GM12801 (cell line): ENCODE results near the gene PPP4R3C.

Source experiments
- CTCF ChIP-seq: IDR thresholded peaks from one replicate; pipeline ENCODE4 v1.5.1; 2011; ENCODE audit warnings: control low read depth; ENCODE audit not compliant: insufficient read length; ENCODE audit errors: extremely low read depth

The PPP4R3C gene

GRCh38 chrX:27444093-27444908 lies 18.8 kb downstream of the PPP4R3C start:
- TF ChIP-seq CTCF: no peak

- no peak for TF ChIP-seq CTCF
Observed at GRCh38 chrX:27439771-27440170, 23.4 kb downstream of the PPP4R3C start.

GRCh38 chrX:27438937-27439336 lies 24.2 kb downstream of the PPP4R3C start:
- TF ChIP-seq CTCF: no peak

- no peak for TF ChIP-seq CTCF
Observed at GRCh38 chrX:27435031-27435430, 28.1 kb downstream of the PPP4R3C start.
